ENCODE measurements around the gene ATIC.

Gene ATIC

GRCh38 chr2:215361211-215361875, 49.5 kb downstream of the ATIC start:
- no peak for DNase-seq (ENCODE audit: low read depth)

GRCh38 chr2:215361876-215362561, 50.2 kb downstream of the ATIC start:
- DNase-seq (ENCODE audit: low read depth): no peak

- DNase-seq (ENCODE audit: low read depth): no peak
These were observed 50.7 kb downstream of the ATIC start for GRCh38 chr2:215362562-215362904.

GRCh38 chr2:215363039-215363438, 51.2 kb downstream of the ATIC start:
- DNase-seq (ENCODE audit: low read depth): no peak

GRCh38 chr2:215363461-215364156, 51.8 kb downstream of the ATIC start:
- DNase-seq (ENCODE audit: low read depth): no peak

GRCh38 chr2:215364157-215365155, 52.6 kb downstream of the ATIC start:
- DNase-seq (ENCODE audit: low read depth): no peak

- DNase-seq (ENCODE audit: low read depth): no peak
These were observed 53.4 kb downstream of the ATIC start for GRCh38 chr2:215365184-215365658.

GRCh38 chr2:215366440-215367032, 54.7 kb downstream of the ATIC start:
- DNase-seq (ENCODE audit: low read depth): no peak

- DNase-seq (ENCODE audit: low read depth): no peak
These were observed 56.0 kb downstream of the ATIC start for GRCh38 chr2:215367662-215368492.

GRCh38 chr2:215368493-215368809, 56.6 kb downstream of the ATIC start:
- no peak for DNase-seq (ENCODE audit: low read depth)

- DNase-seq (ENCODE audit: low read depth): no peak
These were observed 57.4 kb downstream of the ATIC start for GRCh38 chr2:215369181-215369760.

- no peak for DNase-seq (ENCODE audit: low read depth)
These were observed 58.5 kb downstream of the ATIC start for GRCh38 chr2:215370112-215370965.

- no peak for DNase-seq (ENCODE audit: low read depth)
These were observed 60.3 kb downstream of the ATIC start for GRCh38 chr2:215371915-215372897.

GRCh38 chr2:215372968-215373649, 61.2 kb downstream of the ATIC start:
- DNase-seq (ENCODE audit: low read depth): no peak

GRCh38 chr2:215374002-215374401, 62.1 kb downstream of the ATIC start:
- no peak for DNase-seq (ENCODE audit: low read depth)

GRCh38 chr2:215374642-215375466, 63.0 kb downstream of the ATIC start:
- no peak for DNase-seq (ENCODE audit: low read depth)

GRCh38 chr2:215375467-215375830, 63.6 kb downstream of the ATIC start:
- no peak for DNase-seq (ENCODE audit: low read depth)

Measured in stimulated activated CD8-positive, alpha-beta memory T cell treated with anti-CD3 and anti-CD28 coated beads, Interleukin-15, amount 100 ng/mL, for 24 hours (primary cell).